H9 (cell line): ENCODE results near the gene CDH13. TPM values are rescaled to one million over a fixed set of nuclear protein-coding genes. Genes with fewer than 3 reads are reported as not detected.

Source experiments
- DNase-seq: peaks from one replicate; pipeline ENCODE4 v3.0.0-alpha.2; 2017
- H2AFZ ChIP-seq: one replicate; pipeline ENCODE4 v1.6.1; 2013; ENCODE audit warnings: mild to moderate bottlenecking, low read length, control low read depth, moderate library complexity
- H2AK5ac ChIP-seq: 2 replicates; pipeline ENCODE4 v1.6.1; 2013; ENCODE audit warnings: low read length, control low read depth, mixed read lengths; ENCODE audit not compliant: insufficient read length
- H2BK120ac ChIP-seq: one replicate; pipeline ENCODE4 v1.6.1; 2013; ENCODE audit warnings: low read depth, mild to moderate bottlenecking, low read length, control low read depth, inconsistent platforms; ENCODE audit not compliant: poor library complexity, severe bottlenecking
- H2BK12ac ChIP-seq: 2 replicates; pipeline ENCODE4 v1.6.1; 2013; ENCODE audit warnings: low read length, control low read depth, mixed read lengths, low read depth; ENCODE audit not compliant: insufficient read length
- H2BK15ac ChIP-seq: 2 replicates; pipeline ENCODE4 v1.6.1; 2013; ENCODE audit warnings: low read depth, low read length, control low read depth
- H2BK20ac ChIP-seq: one replicate; pipeline ENCODE4 v1.6.1; 2013; ENCODE audit warnings: low read depth, mild to moderate bottlenecking, low read length, control low read depth, inconsistent platforms; ENCODE audit not compliant: poor library complexity, severe bottlenecking
- H2BK5ac ChIP-seq: 2 replicates; pipeline ENCODE4 v1.6.1; 2013; ENCODE audit warnings: low read length, control low read depth, mixed read lengths; ENCODE audit not compliant: insufficient read length
- H3K14ac ChIP-seq: 2 replicates; pipeline ENCODE4 v1.6.1; 2013; ENCODE audit warnings: low read length, control low read depth; ENCODE audit not compliant: insufficient read depth
- H3K18ac ChIP-seq: 2 replicates; pipeline ENCODE4 v1.6.1; 2013; ENCODE audit warnings: low read depth, mild to moderate bottlenecking, mixed read lengths, low read length, control low read depth; ENCODE audit not compliant: insufficient read length
- H3K23ac ChIP-seq: 2 replicates; pipeline ENCODE4 v1.6.1; 2013; ENCODE audit warnings: low read length, control low read depth, mixed read lengths, low read depth; ENCODE audit not compliant: insufficient read length
- H3K23me2 ChIP-seq: 2 replicates; pipeline ENCODE4 v1.6.1; 2013; ENCODE audit warnings: low read depth, mild to moderate bottlenecking, mixed read lengths, low read length, control low read depth; ENCODE audit not compliant: insufficient read length, poor library complexity, severe bottlenecking
- H3K27ac ChIP-seq: 2 replicates; pipeline ENCODE4 v1.5.1; 2013; ENCODE audit warnings: low read length, control low read depth, mixed read lengths, low read depth; ENCODE audit not compliant: insufficient read length
- H3K27me3 ChIP-seq: 2 replicates; pipeline ENCODE4 v1.6.1; 2013; ENCODE audit warnings: low read length, control low read depth, inconsistent platforms; ENCODE audit not compliant: insufficient read depth
- H3K4ac ChIP-seq: 2 replicates; pipeline ENCODE4 v1.6.1; 2013; ENCODE audit warnings: low read depth, mild to moderate bottlenecking, control low read depth, inconsistent platforms, low read length, moderate library complexity
- H3K4me1 ChIP-seq: 2 replicates; pipeline ENCODE4 v1.6.1; 2013; ENCODE audit warnings: low read length, control low read depth, inconsistent platforms; ENCODE audit not compliant: insufficient read depth
- H3K4me2 ChIP-seq: 2 replicates; pipeline ENCODE4 v1.6.1; 2013; ENCODE audit warnings: low read length, control low read depth, mixed read lengths; ENCODE audit not compliant: insufficient read length, insufficient read depth
- H3K56ac ChIP-seq: 2 replicates; pipeline ENCODE4 v1.6.1; 2013; ENCODE audit warnings: low read depth, mild to moderate bottlenecking, mixed read lengths, low read length, control low read depth; ENCODE audit not compliant: insufficient read length
- H3K79me1 ChIP-seq: 2 replicates; pipeline ENCODE4 v1.6.1; 2013; ENCODE audit warnings: low read depth, mild to moderate bottlenecking, moderate library complexity, low read length, control low read depth, inconsistent platforms; ENCODE audit not compliant: insufficient read depth, poor library complexity, severe bottlenecking
- H3K79me2 ChIP-seq: 2 replicates; pipeline ENCODE4 v1.6.1; 2013; ENCODE audit warnings: low read length, control low read depth, inconsistent platforms; ENCODE audit not compliant: insufficient read depth
- H3K9ac ChIP-seq: 2 replicates; pipeline ENCODE4 v1.6.1; 2013; ENCODE audit warnings: low read length, control low read depth, mixed read lengths; ENCODE audit not compliant: insufficient read length; ENCODE audit errors: extremely low read depth
- H3K9me3 ChIP-seq: one replicate; pipeline ENCODE4 v1.6.1; 2013; ENCODE audit warnings: low read depth, low read length, inconsistent platforms; ENCODE audit not compliant: control insufficient read depth
- H3T11ph ChIP-seq: one replicate; pipeline ENCODE4 v1.6.1; 2013; ENCODE audit warnings: mild to moderate bottlenecking, low read length, control low read depth, inconsistent platforms
- H4K20me1 ChIP-seq: one replicate; pipeline ENCODE4 v1.6.1; 2013; ENCODE audit not compliant: control insufficient read depth, insufficient read length, insufficient read depth
- H4K5ac ChIP-seq: 2 replicates; pipeline ENCODE4 v1.6.1; 2013; ENCODE audit warnings: low read depth, mild to moderate bottlenecking, mixed read lengths, low read length, control low read depth; ENCODE audit not compliant: insufficient read length
- H4K8ac ChIP-seq: replicated peaks from 2 replicates; pipeline ENCODE4 v1.6.1; 2013; ENCODE audit warnings: low read length, control low read depth, mixed read lengths, low read depth; ENCODE audit not compliant: insufficient read length
- H4K91ac ChIP-seq: 2 replicates; pipeline ENCODE4 v1.6.1; 2013; ENCODE audit warnings: low read depth, mild to moderate bottlenecking, moderate library complexity, mixed read lengths, low read length, control low read depth; ENCODE audit not compliant: insufficient read length
- H3K27ac Mint-ChIP-seq, 3 experiments: 2 replicates in 2 of 3; 3 replicates in 1 of 3; pipeline ENCODE4 v1.8.0; 2020 to 2021; ENCODE audit warnings: mixed read lengths in 3 of 3, mild to moderate bottlenecking in 1 of 3, moderate library complexity in 1 of 3
- H3K27me3 Mint-ChIP-seq: 2 replicates; pipeline ENCODE4 v1.8.0; 2021; ENCODE audit warnings: low read depth, mild to moderate bottlenecking, moderate library complexity, mixed read lengths
- H3K36me3 Mint-ChIP-seq, 3 experiments: 2 replicates in 2 of 3; 3 replicates in 1 of 3; pipeline ENCODE4 v1.8.0; 2020 to 2021; ENCODE audit warnings: low read depth in 3 of 3, mixed read lengths in 3 of 3; ENCODE audit not compliant: insufficient read depth in 1 of 3
- H3K4me1 Mint-ChIP-seq, 2 experiments: 2 replicates each; pipeline ENCODE4 v1.8.0; 2020; ENCODE audit warnings: mixed read lengths in 2 of 2
- H3K4me3 Mint-ChIP-seq, 2 experiments: 2 replicates in 1 of 2; 3 replicates in 1 of 2; pipeline ENCODE4 v1.8.0; 2020 to 2021; ENCODE audit warnings: mild to moderate bottlenecking in 2 of 2, mixed read lengths in 2 of 2, moderate library complexity in 1 of 2
- H3K9me3 Mint-ChIP-seq, 2 experiments: 2 replicates in 1 of 2; 3 replicates in 1 of 2; pipeline ENCODE4 v1.8.0; 2020; ENCODE audit warnings: mild to moderate bottlenecking in 2 of 2, mixed read lengths in 2 of 2, moderate library complexity in 1 of 2
- WGBS: extraction: QIAGEN DNeasy Blood & Tissue Kit; methylation state at CpG from one replicate; pipeline ENCODE4 v1.1.7; 2013; ENCODE audit warnings: missing lambda C conversion rate, low lambda C conversion rate, mixed read lengths; ENCODE audit not compliant: insufficient read length; ENCODE audit errors: extremely low coverage; 5-methylcytosine and 5-hydroxymethylcytosine counted together
- total RNA-seq: library from RNA; stranded (reverse); gene quantifications from 2 replicates; pipeline ENCODE4 v1.2.1, GENCODE V29; 2021
- TF ChIP-seq, protein P1 (sequence below): fragments of 200-600 bp; sonication (generic); conservative IDR thresholded peaks from 3 replicates; pipeline ENCODE4 v1.8.0; 2021; ENCODE audit warnings: antibody characterized with exemption, mild to moderate bottlenecking

Gene CDH13
- total RNA-seq, 1 experiment from 2014 or later: 1.5 TPM

DNA sequence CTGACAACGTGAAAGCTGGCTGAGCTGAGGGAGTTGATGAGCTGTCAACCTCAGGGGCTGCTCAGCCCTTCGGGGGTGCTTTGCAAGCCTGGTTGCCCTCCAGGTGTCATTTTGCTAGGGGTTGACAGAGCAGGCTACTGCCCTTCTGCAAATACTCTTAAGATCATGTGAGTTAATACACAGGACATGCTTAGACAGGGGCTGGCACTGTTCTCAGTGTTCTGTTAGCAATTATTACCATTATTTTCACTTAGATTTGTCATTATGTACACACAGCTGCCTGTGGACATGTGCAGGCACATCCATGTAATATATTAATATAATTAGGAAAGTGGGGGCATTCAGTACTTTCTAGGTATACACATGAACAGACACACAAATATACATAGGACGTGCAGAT lies 626.8 kb downstream of the CDH13 start:
- H3K18ac ChIP-seq: no peak overlapping the region
- no peaks in the 10 kb centered on the region for H3K23me2 ChIP-seq
- H4K8ac ChIP-seq: no peak overlapping the region
- no peak overlapping the region for H4K5ac ChIP-seq
- H2BK5ac ChIP-seq: no peak overlapping the region
- no peak overlapping the region for H3K4ac ChIP-seq
- Mint-ChIP-seq H3K9me3 (peaks cover 0 to 2% of the 10 kb centered on the region in 2 experiments; a peak in 1 of 5 replicates), H3K27ac (no peak overlapping the region), H3K36me3 (no peaks in the 10 kb centered on the region), H3K4me3 (no peak overlapping the region), H3K27me3 (peaks cover 2% of the 10 kb centered on the region), H3K4me1 (no peaks in the 10 kb centered on the region)
- H2BK15ac ChIP-seq: no peak overlapping the region
- H3K4me2 ChIP-seq: no peak overlapping the region
- no peak overlapping the region for H2BK12ac ChIP-seq
- TF ChIP-seq, protein P1, sequence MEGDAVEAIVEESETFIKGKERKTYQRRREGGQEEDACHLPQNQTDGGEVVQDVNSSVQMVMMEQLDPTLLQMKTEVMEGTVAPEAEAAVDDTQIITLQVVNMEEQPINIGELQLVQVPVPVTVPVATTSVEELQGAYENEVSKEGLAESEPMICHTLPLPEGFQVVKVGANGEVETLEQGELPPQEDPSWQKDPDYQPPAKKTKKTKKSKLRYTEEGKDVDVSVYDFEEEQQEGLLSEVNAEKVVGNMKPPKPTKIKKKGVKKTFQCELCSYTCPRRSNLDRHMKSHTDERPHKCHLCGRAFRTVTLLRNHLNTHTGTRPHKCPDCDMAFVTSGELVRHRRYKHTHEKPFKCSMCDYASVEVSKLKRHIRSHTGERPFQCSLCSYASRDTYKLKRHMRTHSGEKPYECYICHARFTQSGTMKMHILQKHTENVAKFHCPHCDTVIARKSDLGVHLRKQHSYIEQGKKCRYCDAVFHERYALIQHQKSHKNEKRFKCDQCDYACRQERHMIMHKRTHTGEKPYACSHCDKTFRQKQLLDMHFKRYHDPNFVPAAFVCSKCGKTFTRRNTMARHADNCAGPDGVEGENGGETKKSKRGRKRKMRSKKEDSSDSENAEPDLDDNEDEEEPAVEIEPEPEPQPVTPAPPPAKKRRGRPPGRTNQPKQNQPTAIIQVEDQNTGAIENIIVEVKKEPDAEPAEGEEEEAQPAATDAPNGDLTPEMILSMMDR: no peak
- no CpG with 5 or more reads among the region's 3 CpGs for WGBS
- no peak overlapping the region for H3K9ac ChIP-seq
- no peak overlapping the region for H3T11ph ChIP-seq
- H2AFZ ChIP-seq: no peak overlapping the region
- no peaks in the 10 kb centered on the region for H3K79me2 ChIP-seq
- no peak overlapping the region for H3K27ac ChIP-seq
- H3K14ac ChIP-seq: no peak overlapping the region
- H2BK20ac ChIP-seq: no peak overlapping the region
- H3K4me1 ChIP-seq: no peaks in the 10 kb centered on the region
- H4K91ac ChIP-seq: no peak overlapping the region
- no peak overlapping the region for H2BK120ac ChIP-seq
- DNase-seq: no peak
- H3K27me3 ChIP-seq: no peaks in the 10 kb centered on the region
- no peak overlapping the region for H2AK5ac ChIP-seq
- no peak overlapping the region for H3K23ac ChIP-seq
- no peaks in the 10 kb centered on the region for H4K20me1 ChIP-seq
- H3K56ac ChIP-seq: no peak overlapping the region
- H3K9me3 ChIP-seq: no peaks in the 10 kb centered on the region
- H3K79me1 ChIP-seq: no peaks in the 10 kb centered on the region
